HG03558 (cell line): ENCODE results near the gene OR7D2.
"Not testable (repeated sequence)": the region's sequence is repeated elsewhere in the genome, so short reads cannot be mapped to it uniquely, and the experiment has no call there.

ENCODE experiments used
- ATAC-seq: cut with Tn5 transposase; IDR thresholded peaks from one replicate; pipeline ENCODE4 v1.9.1; 2021; ENCODE audit warnings: moderate number of reproducible peaks; ENCODE audit not compliant: unreplicated experiment; ENCODE audit errors: extremely low read depth

OR7D2 gene

DNA sequence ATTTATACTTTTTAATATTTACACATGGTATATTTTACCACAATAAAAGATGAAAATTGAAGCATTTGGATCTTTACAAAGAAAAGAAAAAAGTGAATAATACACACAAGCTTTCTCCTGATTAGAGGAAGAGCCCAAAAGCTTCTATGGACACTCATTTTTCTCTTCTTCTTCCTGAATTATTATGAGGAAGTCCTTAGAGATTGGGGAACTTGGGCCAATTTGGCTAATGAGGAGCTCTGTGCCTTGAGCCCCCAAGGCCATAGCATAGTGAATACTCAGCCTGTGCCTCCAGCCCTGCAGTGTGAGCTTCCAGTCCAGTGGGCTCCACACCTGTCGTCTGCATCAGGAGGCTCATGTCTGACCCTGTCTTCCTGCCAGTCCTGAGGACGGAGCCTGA lies 19.3 kb downstream of the OR7D2 start:
- ATAC-seq = not testable (repeated sequence)

DNA sequence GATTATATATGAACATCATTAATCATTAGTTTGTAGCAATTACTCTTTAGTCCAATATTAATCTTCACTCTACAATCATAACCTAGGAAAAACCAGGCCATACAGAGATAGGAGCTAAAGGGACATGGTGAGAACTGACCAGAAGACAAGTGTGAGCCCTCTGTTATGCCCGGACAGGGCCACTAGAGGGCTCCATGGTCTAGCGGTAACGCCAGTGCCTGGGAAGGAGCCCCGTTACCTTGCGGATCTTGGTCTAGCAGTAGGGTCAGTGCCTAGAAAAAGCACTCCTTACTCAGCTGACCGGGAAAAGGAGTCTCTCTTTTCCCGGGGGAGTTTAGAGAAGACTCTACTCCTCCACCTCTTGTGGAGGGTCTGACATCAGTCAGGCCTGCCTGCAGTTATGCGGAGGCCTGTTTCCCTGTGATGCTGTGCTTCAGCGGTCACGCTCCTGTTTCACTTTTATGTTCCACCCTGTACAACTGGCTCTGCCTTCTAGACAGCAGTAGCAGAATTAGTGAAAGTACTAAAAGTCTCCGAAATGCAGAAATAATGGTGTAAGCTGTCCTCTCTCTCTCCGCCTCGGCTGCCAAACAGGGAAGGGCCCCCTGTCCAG lies 26.8 kb downstream of the OR7D2 start:
- no peak for ATAC-seq

GRCh38 chr19:9219489-9219888 lies 40.7 kb downstream of the OR7D2 start, which contains the start of gene OR7D4:
Gene OR7D4 (minus strand): TSS chr19:9219589. CDS start chr19:9214837, 4,752 bp downstream.
- no peak for ATAC-seq
